AG09319 (cell line): ENCODE measurements around the gene INVS.

ENCODE experiments used
- DNase-seq: peaks from one replicate; pipeline ENCODE4 v3.0.0-alpha.2; 2010; ENCODE audit warnings: low read depth; ENCODE audit errors: extremely low read depth
- TF ChIP-seq, protein P1 (sequence below): IDR thresholded peaks from 2 replicates; pipeline ENCODE4 v1.5.1; 2011; ENCODE audit warnings: low read depth, mild to moderate bottlenecking, inconsistent platforms, low read length, moderate library complexity

Gene INVS

GRCh38 chr9:100190339-100190738 lies 91.3 kb downstream of the INVS start:
- DNase-seq, result no peak
- TF ChIP-seq, protein P1, sequence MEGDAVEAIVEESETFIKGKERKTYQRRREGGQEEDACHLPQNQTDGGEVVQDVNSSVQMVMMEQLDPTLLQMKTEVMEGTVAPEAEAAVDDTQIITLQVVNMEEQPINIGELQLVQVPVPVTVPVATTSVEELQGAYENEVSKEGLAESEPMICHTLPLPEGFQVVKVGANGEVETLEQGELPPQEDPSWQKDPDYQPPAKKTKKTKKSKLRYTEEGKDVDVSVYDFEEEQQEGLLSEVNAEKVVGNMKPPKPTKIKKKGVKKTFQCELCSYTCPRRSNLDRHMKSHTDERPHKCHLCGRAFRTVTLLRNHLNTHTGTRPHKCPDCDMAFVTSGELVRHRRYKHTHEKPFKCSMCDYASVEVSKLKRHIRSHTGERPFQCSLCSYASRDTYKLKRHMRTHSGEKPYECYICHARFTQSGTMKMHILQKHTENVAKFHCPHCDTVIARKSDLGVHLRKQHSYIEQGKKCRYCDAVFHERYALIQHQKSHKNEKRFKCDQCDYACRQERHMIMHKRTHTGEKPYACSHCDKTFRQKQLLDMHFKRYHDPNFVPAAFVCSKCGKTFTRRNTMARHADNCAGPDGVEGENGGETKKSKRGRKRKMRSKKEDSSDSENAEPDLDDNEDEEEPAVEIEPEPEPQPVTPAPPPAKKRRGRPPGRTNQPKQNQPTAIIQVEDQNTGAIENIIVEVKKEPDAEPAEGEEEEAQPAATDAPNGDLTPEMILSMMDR, result no peak

- no peak for DNase-seq
- TF ChIP-seq, protein P1, result no peak
Observed at GRCh38 chr9:100191264-100191663, 92.2 kb downstream of the INVS start.

DNA sequence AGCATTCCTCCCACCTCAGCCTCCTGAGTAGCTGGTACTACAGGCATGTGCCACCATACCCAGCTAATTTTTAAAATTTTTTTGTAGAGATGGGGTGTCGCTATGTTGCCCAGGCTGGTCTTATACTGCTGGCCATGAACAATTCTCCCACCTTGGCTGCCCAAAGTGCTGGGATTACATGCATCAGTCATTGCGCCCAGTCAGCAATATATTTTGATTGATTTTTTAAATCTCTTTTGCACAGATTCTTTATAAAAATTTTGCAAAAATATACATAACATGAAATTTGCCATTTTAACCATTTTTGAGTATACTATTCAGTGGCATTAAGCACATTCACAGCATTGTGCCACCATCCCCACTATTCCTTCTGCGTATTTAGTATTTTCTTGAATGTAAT lies 94.0 kb downstream of the INVS start:
- DNase-seq, result no peak
- TF ChIP-seq, protein P1, result no peak

GRCh38 chr9:100196215-100196614 lies 97.2 kb downstream of the INVS start:
- TF ChIP-seq, protein P1, result no peak
- DNase-seq, result no peak

DNA sequence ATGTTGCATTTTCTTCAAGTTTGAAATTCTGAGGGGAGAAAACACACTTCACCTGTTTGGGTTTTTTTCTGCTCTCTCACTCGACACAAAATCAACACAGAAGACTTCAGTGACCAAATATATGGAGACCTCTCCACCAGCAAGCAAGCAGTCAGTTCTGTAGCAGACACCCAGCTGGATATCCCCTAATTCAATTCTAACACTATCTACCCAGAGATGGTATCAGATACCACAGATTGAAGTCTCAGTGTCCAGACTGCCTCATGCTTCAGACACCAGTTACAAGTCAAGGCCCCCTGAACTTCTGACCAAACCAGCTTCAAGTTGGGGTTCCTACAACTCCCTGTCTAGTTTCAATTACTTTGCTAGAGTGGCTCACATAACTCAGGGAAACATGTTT lies 97.8 kb downstream of the INVS start:
- no peak for DNase-seq

GRCh38 chr9:100197553-100197952 lies 98.5 kb downstream of the INVS start:
- DNase-seq, result no peak
- TF ChIP-seq, protein P1, result no peak

More for the DNA sequence above, 97.8 kb downstream of the INVS start:
- TF ChIP-seq, protein P1, result no peak

- DNase-seq, result no peak
- TF ChIP-seq, protein P1, result no peak
Observed at GRCh38 chr9:100202806-100203205, 103.8 kb downstream of the INVS start.

DNA sequence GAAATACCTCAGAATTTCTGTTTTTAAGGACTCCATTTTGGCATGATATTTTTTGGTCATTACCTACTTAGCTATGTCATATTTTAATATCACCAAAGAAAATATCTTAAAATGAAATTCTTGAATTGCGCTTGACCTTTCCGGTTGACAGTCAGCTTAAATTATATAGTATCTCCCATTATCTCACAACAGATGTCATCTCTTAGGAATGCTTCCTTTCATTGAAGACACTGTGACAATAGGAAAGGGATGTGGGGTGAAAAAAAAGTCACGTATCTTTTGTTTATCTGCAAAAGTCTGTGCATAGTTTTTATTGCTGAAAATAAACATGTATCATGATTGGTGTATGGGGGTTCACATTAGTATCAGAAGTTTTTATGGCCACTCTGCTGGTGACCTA lies 105.8 kb downstream of the INVS start:
- TF ChIP-seq, protein P1, result no peak
- no peak for DNase-seq
